Hematopoietic multipotent progenitor cell treated with erythropoietin and hydrocortisone succinate and interleukin-3 and kit ligand, for 15 days (in vitro differentiated cells): Measurements from ENCODE around the gene IQCE.

ENCODE experiments used
- DNase-seq: peaks from one replicate; pipeline ENCODE4 v3.0.0-alpha.2; 2015; ENCODE audit warnings: low spot score

Gene IQCE

GRCh38 chr7:2614631-2615330 lies 56.0 kb downstream of the IQCE start:
- no peak for DNase-seq

GRCh38 chr7:2616387-2617324 lies 57.9 kb downstream of the IQCE start:
- DNase-seq, result no peak

GRCh38 chr7:2617325-2617905 lies 58.6 kb downstream of the IQCE start:
- DNase-seq, result no peak

GRCh38 chr7:2619116-2619515 lies 60.3 kb downstream of the IQCE start:
- no peak for DNase-seq

- no peak for DNase-seq
These were observed 62.5 kb downstream of the IQCE start for GRCh38 chr7:2621061-2621828.

GRCh38 chr7:2621948-2622640 lies 63.3 kb downstream of the IQCE start:
- DNase-seq, result no peak

GRCh38 chr7:2622869-2623697 lies 64.3 kb downstream of the IQCE start:
- no peak for DNase-seq

GRCh38 chr7:2623698-2624014 lies 64.9 kb downstream of the IQCE start:
- no peak for DNase-seq

- DNase-seq, result no peak
These were observed 65.6 kb downstream of the IQCE start for GRCh38 chr7:2624293-2624886.

- DNase-seq, result no peak
These were observed 67.8 kb downstream of the IQCE start for GRCh38 chr7:2626498-2627117.

GRCh38 chr7:2627258-2628129 lies 68.7 kb downstream of the IQCE start:
- no peak for DNase-seq

- DNase-seq, result no peak
These were observed 69.3 kb downstream of the IQCE start for GRCh38 chr7:2628130-2628482.

- DNase-seq, result no peak
These were observed 70.1 kb downstream of the IQCE start for GRCh38 chr7:2628891-2629290.

- no peak for DNase-seq
These were observed 71.2 kb downstream of the IQCE start for GRCh38 chr7:2629746-2630681.

GRCh38 chr7:2631946-2632732 lies 73.4 kb downstream of the IQCE start, which contains the start of gene TTYH3:
TSS of gene TTYH3 (plus strand) at chr7:2631986. CDS start at chr7:2632156, 170 bp downstream.
- DNase-seq, result no peak

GRCh38 chr7:2632733-2633537 lies 74.2 kb downstream of the IQCE start:
- no peak for DNase-seq
